Panc1 (cell line): Measurements from ENCODE around the gene PMP22. TPM values are rescaled to one million over a fixed set of nuclear protein-coding genes. Genes with fewer than 3 reads are reported as not detected.

Source experiments
- microRNA-seq: library from miRNA; unstranded; fragments of <30 nt; microRNA quantifications from one replicate; pipeline ENCODE4 v1.1.0, GENCODE V29; 2020; ENCODE audit not compliant: unreplicated experiment
- total RNA-seq: library from RNA; stranded (reverse); gene quantifications from one replicate; pipeline ENCODE4 v1.2.1, GENCODE V29; 2021; ENCODE audit not compliant: unreplicated experiment

The PMP22 gene
- total RNA-seq, 1 experiment from 2014 or later, result 6.0 TPM

Small RNA genes within 50 kb of the gene (microRNA-seq; reads per million reads assigned to microRNA genes)
- gene MIR4731, result not detected

Other genes starting within 250 kb of the PMP22 start
- gene TEKT3, start 76.3 kb upstream of the PMP22 start, total RNA-seq, result not detected
- 2.8 TPM for gene CDRT4, start 202.3 kb upstream of the PMP22 start, total RNA-seq